Adipocyte (in vitro differentiated cells): ENCODE measurements around the gene CYLD.

ENCODE experiments used
- DNase-seq: peaks from one replicate; pipeline ENCODE4 v3.0.0-alpha.2; 2015; ENCODE audit warnings: low read depth
- H3K27me3 ChIP-seq: replicated peaks from 2 replicates; pipeline ENCODE4 v1.7.0; 2013; ENCODE audit warnings: mild to moderate bottlenecking, low read length, moderate library complexity; ENCODE audit not compliant: control insufficient read depth, insufficient read depth
- H3K36me3 ChIP-seq: 2 replicates; pipeline ENCODE4 v1.7.0; 2013; ENCODE audit warnings: low read length, mild to moderate bottlenecking, moderate library complexity; ENCODE audit not compliant: control insufficient read depth, insufficient read depth, severe bottlenecking
- H3K4me1 ChIP-seq: 2 replicates; pipeline ENCODE4 v1.7.0; 2013; ENCODE audit warnings: mild to moderate bottlenecking, low read length, moderate library complexity; ENCODE audit not compliant: control insufficient read depth, insufficient read depth
- H3K4me3 ChIP-seq: 2 replicates; pipeline ENCODE4 v1.7.0; 2013; ENCODE audit warnings: mild to moderate bottlenecking, low read length, moderate library complexity
- H3K9ac ChIP-seq: 2 replicates; pipeline ENCODE4 v1.7.0; 2013; ENCODE audit warnings: mild to moderate bottlenecking, low read length, moderate library complexity
- H3K9me3 ChIP-seq: 2 replicates; pipeline ENCODE4 v1.7.0; 2013; ENCODE audit warnings: mild to moderate bottlenecking, low read length, moderate library complexity; ENCODE audit not compliant: control insufficient read depth

Gene CYLD

DNA sequence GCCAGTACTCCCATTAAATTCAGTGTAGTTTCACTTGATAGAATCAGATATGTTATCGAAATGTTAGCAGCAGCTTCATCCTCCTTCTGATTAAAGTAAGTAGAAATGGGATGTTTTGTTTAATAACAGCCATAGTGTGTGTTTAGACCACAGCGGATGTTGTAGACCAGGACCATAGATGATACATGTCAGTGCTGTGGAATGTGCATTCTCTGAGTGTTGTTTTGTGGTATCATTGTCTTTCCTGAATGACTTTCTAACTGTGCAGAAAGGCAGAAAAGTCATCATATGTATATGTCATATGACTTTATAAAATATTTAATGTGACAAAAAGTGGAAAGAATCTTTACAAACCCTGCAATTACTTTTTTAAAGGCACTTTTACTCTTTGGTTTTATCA is 55.6 kb downstream of the CYLD start:
- Histone ChIP-seq H3K9me3 (no peaks in the 10 kb centered on the region), H3K36me3 (peaks cover 60% of the 10 kb centered on the region), H3K4me1 (no peaks in the 10 kb centered on the region)

DNA sequence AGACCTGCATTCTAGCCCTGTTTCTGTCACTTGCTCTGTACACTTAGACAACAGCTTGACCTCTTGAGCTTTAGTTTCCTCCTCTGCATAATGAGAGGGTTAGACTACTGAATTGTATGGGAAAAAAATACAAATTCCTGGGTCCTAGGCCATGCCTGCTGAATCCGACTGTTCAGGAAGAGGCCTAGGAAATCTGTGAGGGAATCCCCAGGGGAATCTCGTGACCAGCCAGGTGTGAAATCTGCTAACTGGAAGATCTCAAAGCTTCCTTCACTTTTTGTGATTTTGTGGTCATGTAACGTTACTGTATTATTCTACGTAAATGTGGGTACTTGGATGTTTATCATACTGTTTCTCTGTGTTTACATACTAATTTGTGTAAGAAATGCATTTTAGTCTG is 58.2 kb downstream of the CYLD start:
- H3K4me1 ChIP-seq: no peaks in the 10 kb centered on the region
- peaks cover 34% of the 10 kb centered on the region for H3K36me3 ChIP-seq
- H3K9ac ChIP-seq: no peak overlapping the region
- H3K9me3 ChIP-seq: no peaks in the 10 kb centered on the region
- no peaks in the 10 kb centered on the region for H3K27me3 ChIP-seq
- H3K4me3 ChIP-seq: no peak overlapping the region
- DNase-seq: no peak

More for the DNA sequence above, 55.6 kb downstream of the CYLD start:
- H3K27me3 ChIP-seq: no peaks in the 10 kb centered on the region
- no peak overlapping the region for H3K4me3 ChIP-seq
- peak; percentile 4 for DNase-seq
- H3K9ac ChIP-seq: no peak overlapping the region

DNA sequence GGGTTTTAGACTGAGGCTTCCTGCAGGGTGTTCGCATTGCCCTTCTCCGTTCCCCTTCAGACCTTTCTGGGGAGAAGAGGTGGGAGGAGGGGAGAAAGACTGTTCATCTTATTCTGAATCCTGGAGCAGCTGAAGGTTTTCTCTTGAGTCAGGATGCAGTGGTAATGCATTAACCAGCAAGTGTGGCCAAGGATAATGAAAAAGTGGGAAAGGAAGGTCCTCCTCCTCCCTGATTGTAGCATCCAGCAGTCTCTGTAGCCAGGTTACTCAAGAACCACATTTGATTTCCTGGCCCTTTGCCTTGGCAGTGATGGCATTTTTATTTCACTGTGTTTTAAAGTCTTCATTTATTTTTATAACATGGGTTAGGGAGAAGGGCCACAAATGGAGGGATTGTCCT is 59.1 kb downstream of the CYLD start:
- H3K4me3 ChIP-seq: no peak overlapping the region
- no peak for DNase-seq
- no peaks in the 10 kb centered on the region for H3K27me3 ChIP-seq
- H3K9me3 ChIP-seq: no peaks in the 10 kb centered on the region
- H3K4me1 ChIP-seq: no peaks in the 10 kb centered on the region
- peaks cover 25% of the 10 kb centered on the region for H3K36me3 ChIP-seq
- no peak overlapping the region for H3K9ac ChIP-seq

DNA sequence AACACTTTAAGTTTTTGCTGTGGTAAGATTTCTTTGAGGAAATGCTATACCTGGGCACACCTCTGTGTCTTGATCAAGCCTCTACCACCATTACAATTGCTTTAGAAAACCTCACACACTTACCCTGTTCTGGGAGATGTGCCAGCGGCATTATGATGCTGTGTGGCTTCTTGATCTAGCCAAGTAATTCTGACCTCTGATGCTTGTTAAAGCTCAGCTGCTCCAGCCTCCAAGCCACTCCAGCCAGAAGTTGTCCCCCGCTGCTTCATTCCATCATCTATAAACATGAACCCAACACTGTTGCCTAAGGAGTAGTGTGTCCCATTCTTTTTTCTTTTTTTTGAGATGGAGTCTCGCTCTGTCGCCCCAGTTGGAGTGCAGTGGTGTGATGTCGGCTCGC is 60.1 kb downstream of the CYLD start:
- H3K9ac ChIP-seq: no peak overlapping the region
- peaks cover 15% of the 10 kb centered on the region for H3K36me3 ChIP-seq
- H3K4me3 ChIP-seq: no peak overlapping the region
- no peaks in the 10 kb centered on the region for H3K9me3 ChIP-seq
- H3K4me1 ChIP-seq: no peaks in the 10 kb centered on the region
- no peak for DNase-seq
- H3K27me3 ChIP-seq: no peaks in the 10 kb centered on the region

DNA sequence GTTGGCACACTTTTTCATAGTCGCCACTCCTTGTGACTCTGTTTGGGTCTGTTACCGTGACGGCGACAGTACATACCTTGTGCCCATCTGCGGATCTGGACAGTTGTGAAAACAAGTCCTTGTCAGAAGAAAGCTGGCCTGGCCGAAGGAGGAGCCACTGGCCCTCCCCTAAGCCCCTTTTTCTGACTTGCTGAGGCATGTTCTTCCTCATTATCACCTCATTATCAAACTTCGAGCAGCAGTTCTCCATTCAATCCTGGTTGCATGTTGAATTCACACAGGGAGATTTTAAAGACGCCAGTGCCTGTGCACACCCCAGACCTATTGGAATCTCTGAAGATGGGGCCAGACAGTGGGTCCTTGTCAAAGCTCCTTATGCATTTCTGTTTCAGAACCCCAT is 61.1 kb downstream of the CYLD start:
- DNase-seq: no peak
- no peaks in the 10 kb centered on the region for H3K27me3 ChIP-seq
- peaks cover 9% of the 10 kb centered on the region for H3K36me3 ChIP-seq
- no peak overlapping the region for H3K9ac ChIP-seq
- H3K4me3 ChIP-seq: no peak overlapping the region
- H3K4me1 ChIP-seq: no peaks in the 10 kb centered on the region
- no peaks in the 10 kb centered on the region for H3K9me3 ChIP-seq

DNA sequence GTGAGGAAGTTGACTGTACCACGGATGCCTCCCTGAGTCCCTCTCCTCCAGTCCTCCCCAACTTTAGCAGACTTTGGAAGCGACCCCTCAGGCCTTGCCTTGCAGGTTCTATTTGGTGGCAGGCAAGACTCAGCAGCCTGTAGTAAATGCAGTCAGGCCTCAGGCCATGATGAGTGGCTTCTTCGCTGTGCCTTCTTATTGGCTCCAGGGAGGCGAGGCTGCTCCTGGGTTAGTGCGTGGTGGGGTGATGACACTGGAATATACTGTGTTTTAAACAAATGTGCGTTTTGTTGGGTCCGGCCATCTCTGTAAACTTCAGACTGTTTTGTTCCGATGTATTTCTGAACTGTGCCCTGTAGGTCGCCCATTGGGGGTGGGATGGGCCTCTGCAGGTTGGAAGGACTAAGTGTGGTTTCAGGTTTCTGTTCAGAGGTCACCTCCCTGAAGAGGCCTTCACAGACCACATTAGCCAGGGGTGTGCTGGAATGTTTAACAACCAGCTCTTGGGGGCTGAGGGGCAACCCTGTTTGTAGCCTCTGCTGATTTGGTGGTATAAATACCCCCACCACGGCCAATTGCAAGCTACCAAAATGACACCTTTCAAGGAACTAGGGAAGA is 62.5 kb downstream of the CYLD start:
- Histone ChIP-seq H3K36me3 (no peaks in the 10 kb centered on the region), H3K27me3 (no peaks in the 10 kb centered on the region), H3K4me3 (no peak overlapping the region), H3K9ac (no peak overlapping the region), H3K4me1 (no peaks in the 10 kb centered on the region), H3K9me3 (no peaks in the 10 kb centered on the region)
- DNase-seq: no peak

DNA sequence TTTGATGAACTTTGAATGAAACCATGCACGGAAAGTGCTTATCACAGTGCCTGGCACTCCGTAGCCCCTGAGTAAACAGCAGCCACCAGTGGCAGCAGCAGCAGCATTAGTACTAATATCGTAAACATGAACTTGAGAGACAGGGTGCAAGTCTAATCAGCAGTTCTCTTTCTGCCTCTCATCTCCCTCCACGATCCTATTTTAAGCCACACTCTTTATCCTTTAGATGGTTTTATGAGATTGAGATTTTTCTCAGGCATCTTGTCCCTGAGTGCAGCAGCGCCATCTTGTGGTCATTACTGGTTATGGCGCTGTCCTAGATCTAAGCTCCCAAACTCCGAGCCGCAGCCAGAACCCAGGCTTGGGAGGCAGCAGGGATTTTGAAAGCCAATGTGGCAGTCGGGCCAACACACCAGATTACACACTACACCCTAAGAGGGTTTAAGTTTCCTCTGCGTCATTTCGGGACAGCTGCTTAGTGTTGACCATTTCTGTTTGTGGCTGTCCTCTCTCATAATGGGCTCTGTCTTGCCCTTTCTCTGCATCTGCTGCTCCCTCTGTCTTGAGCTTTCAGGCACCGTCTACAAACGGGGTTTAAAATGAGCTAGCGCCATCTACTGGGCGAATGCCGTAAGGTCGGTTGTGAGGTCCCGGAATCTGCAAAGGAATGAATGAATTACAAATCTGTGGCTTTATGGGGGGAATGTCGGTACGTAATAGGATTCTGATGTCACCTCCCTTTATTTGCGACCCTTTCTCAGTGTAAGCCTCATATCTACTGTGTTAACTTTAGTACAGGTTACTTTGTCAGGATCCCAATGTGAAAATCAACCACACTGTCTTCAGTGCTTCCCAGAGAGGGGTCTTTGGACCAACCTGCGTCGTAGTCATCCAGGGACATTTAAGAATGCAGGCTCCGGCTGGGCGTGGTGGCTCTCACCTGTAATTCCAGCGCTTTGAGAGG is 64.5 kb downstream of the CYLD start:
- H3K9ac ChIP-seq: peak overlapping the region; percentile 47
- H3K36me3 ChIP-seq: no peaks in the 10 kb centered on the region
- no peaks in the 10 kb centered on the region for H3K4me1 ChIP-seq
- H3K9me3 ChIP-seq: no peaks in the 10 kb centered on the region
- peak overlapping the region; percentile 74 for H3K4me3 ChIP-seq
- H3K27me3 ChIP-seq: peaks cover 4% of the 10 kb centered on the region
- peak; percentile 96 for DNase-seq

DNA sequence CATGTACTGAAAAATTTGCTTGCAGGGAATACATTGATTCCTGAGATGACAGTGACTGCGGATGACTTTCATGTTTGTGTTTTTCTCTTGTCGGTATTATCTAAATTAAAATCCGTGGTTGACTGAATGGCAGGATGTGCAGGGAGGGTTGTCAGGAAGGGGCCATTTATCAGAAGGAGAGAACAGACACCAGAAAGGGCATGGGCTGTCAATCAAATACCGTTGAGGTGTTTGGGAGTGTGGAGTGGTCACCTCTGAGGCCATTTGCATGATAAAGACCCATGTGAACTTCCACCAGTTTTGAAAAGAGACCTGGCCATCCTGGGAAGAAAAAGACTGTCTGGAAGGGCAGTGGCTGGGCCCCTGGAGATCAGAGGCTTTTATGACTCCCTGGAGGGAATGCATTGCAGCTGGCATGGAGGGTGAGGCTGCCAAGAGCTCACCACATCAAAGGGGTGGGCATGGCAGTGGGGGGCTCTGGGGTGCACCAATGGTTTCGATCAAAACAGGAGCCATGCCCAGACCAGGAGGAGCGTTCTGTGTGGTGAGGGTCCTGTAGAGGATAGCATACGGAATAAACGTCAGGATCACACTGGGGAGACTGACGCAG is 67.1 kb downstream of the CYLD start:
- Histone ChIP-seq H3K9ac (no peak overlapping the region), H3K4me1 (no peaks in the 10 kb centered on the region), H3K4me3 (no peak overlapping the region), H3K36me3 (no peaks in the 10 kb centered on the region), H3K27me3 (peaks cover 4% of the 10 kb centered on the region), H3K9me3 (no peaks in the 10 kb centered on the region)
- no peak for DNase-seq

DNA sequence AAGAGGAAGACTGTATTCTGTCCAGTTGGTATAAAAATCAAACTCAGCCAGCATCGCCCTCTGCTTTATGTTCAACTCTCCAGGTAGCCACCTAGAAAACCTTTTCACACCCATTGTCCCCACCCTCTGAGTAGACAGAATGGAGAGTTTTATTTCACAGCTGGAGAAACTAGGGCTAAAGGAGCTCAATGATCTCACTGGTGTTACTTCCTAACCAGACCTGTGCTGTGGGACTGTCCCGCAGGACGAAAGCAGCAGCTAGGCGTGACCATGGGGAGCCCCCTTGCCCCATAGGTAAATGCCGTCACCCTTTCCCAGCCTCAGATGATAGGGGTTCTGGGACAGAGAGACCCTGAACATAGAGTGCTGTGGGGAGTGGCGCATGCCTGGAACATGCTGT is 67.7 kb downstream of the CYLD start:
- H3K36me3 ChIP-seq: no peaks in the 10 kb centered on the region
- no peak overlapping the region for H3K4me3 ChIP-seq
- no peaks in the 10 kb centered on the region for H3K9me3 ChIP-seq
- peaks cover 4% of the 10 kb centered on the region for H3K27me3 ChIP-seq
- DNase-seq: no peak
- no peaks in the 10 kb centered on the region for H3K4me1 ChIP-seq
- H3K9ac ChIP-seq: no peak overlapping the region

DNA sequence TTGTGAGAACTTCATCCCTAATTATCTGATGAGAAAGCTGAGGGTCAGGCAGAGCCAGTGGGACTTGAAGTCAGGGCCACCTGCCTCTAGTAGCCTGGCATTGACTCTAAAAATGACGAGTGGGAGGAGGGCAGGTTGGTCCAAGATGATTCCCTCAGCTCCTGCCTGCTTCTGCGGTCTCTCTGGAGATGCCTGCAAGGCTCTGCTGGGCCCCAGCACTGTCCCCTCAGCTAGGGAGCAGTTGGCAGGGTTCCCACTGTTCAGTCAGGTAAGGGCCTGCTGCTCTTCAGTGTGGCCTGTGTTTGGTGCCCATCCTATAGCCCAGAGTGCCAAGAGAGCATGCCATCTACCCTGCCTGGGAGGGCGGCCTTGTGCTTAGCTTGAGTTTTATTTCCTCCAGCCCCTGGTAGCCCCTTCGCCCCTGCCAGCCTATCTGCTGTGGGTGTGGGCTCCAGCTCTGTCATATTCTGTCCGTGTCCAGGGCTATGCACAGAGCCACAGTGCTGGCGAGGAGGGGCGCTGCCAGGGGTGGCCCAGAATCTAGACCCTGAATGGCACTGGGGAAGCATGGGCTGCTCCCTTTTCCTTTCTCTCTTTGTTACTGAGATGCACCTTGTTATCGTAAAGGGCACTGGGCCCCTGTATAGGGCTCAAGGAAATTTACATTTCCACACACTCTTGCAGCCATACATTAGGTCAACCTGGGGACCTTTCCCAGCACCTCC is 68.5 kb downstream of the CYLD start:
- H3K9ac ChIP-seq: no peak overlapping the region
- peaks cover 4% of the 10 kb centered on the region for H3K27me3 ChIP-seq
- H3K36me3 ChIP-seq: no peaks in the 10 kb centered on the region
- no peak for DNase-seq
- H3K9me3 ChIP-seq: no peaks in the 10 kb centered on the region
- H3K4me3 ChIP-seq: no peak overlapping the region
- H3K4me1 ChIP-seq: no peaks in the 10 kb centered on the region

DNA sequence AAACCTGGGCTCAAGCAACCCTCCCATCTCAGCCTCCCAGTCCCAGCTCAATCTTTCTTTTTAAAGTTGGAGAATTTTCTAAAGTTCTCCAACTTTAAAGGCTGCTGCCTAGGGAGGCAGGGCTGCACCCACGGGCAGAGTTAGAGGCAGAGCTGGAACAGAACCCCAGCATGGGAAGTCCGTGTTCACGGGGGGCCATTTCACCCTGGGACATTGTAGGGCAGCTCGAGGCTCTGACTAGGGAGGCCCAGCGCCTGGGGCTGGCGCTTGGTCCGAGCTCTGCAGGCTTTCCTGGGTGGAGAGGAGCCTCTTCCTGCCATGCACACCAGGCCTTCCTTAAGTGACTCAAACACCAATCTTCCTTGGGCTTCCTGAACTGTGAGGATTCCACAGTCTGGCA is 70.2 kb downstream of the CYLD start:
- Histone ChIP-seq H3K9ac (no peak overlapping the region), H3K9me3 (no peaks in the 10 kb centered on the region), H3K36me3 (no peaks in the 10 kb centered on the region), H3K27me3 (peaks cover 18% of the 10 kb centered on the region), H3K4me1 (no peaks in the 10 kb centered on the region), H3K4me3 (no peak overlapping the region)
- no peak for DNase-seq
